ENCODE results near the gene CAPG. TPM values are rescaled to one million over a fixed set of nuclear protein-coding genes. Genes with fewer than 3 reads are reported as not detected.

Gene CAPG
- polyA plus RNA-seq, 2 of the 4 experiments (the other 2 are of a cell fraction) = 57.5 to 81.0 TPM

- WGBS (ENCODE audit: missing lambda C conversion rate) = 93% methylated on average over 5 of the region's 5 CpGs
- Histone ChIP-seq H3K4me1 (peaks cover 40% of the 10 kb centered on the region), H3K27ac (peak overlapping the region in 1 of 2 experiments; percentile 78; a peak in 1 of 6 replicates), H3K4me3 (no peak overlapping the region), H3K4me2 (no peak overlapping the region), H3K9me3 (no peaks in the 10 kb centered on the region)
- ChIA-PET POLR2A (no interaction called here), CTCF (interaction anchor here (3.2 to 41.9 kb wide), 2 partner anchors 9 to 134 kb away, joined by 18 to 1185 read pairs; partner anchors contain the start of genes GGCX and MAT2A)
- FAIRE-seq (no peak), DNase-seq (ENCODE audit: low read depth in 1 of 2, low spot score in 1 of 2) (no peak), ATAC-seq (no peak)
- TF ChIP-seq NPAS2 (CRISPR knock-in tag; IDR thresholded peaks at IDR 0.05; ENCODE audit: borderline replicate concordance) (no peak), FOSL2 (IDR thresholded peaks at IDR 0.05) (no peak), FOSL2 (CRISPR knock-in tag; IDR thresholded peaks at IDR 0.05) (no peak), KDM5A (IDR thresholded peaks at IDR 0.05) (no peak), FOXS1 (CRISPR knock-in tag; IDR thresholded peaks at IDR 0.05) (no peak)
These were observed 1.2 kb upstream of the CAPG start for GRCh38 chr2:85411405-85411748.

- Histone ChIP-seq H3K4me1 (peaks cover 40% of the 10 kb centered on the region), H3K4me3 (no peak overlapping the region), H3K9me3 (no peaks in the 10 kb centered on the region), H3K27ac (peak overlapping the region; percentile 52 to 78), H3K4me2 (peak overlapping the region; percentile 67)
- WGBS (ENCODE audit: missing lambda C conversion rate) = 84% methylated on average over 13 of the region's 13 CpGs
- no peak for TF ChIP-seq SMC3 (IDR thresholded peaks at IDR 0.05)
- TF ChIP-seq ESRRA (IDR thresholded peaks at IDR 0.05; ENCODE audit: borderline replicate concordance, low read length) = no peak
- TF ChIP-seq EHF (CRISPR knock-in tag; IDR thresholded peaks at IDR 0.05) = no peak
- no peak for TF ChIP-seq RFX5 (IDR thresholded peaks at IDR 0.05)
- TF ChIP-seq HES2 (IDR thresholded peaks at IDR 0.05) = no peak
- no peak for TF ChIP-seq TFCP2L1 (CRISPR knock-in tag; IDR thresholded peaks at IDR 0.05)
- no peak for TF ChIP-seq MAZ (IDR thresholded peaks at IDR 0.05; ENCODE audit: borderline replicate concordance, low read depth, low read length)
- no peak for TF ChIP-seq CHD2 (IDR thresholded peaks at IDR 0.05; ENCODE audit: low read length, partially characterized antibody)
- no peak for TF ChIP-seq JUNB (IDR thresholded peaks at IDR 0.05)
- no peak for TF ChIP-seq BCL3 (IDR thresholded peaks at IDR 0.05)
- no peak for TF ChIP-seq CBX2 (IDR thresholded peaks at IDR 0.05; ENCODE audit: borderline replicate concordance, low read depth)
- TF ChIP-seq TP53 (CRISPR knock-in tag; IDR thresholded peaks at IDR 0.05) = no peak
- no peak for TF ChIP-seq HDAC2 (IDR thresholded peaks at IDR 0.05)
- no peak for TF ChIP-seq HOXB13 (CRISPR knock-in tag; IDR thresholded peaks at IDR 0.05; ENCODE audit: low read depth)
- no peak for TF ChIP-seq PBX3 (IDR thresholded peaks at IDR 0.05)
- no peak for TF ChIP-seq RARB (CRISPR knock-in tag; IDR thresholded peaks at IDR 0.05)
- TF ChIP-seq FOSL2 (IDR thresholded peaks at IDR 0.05) = no peak
- no peak for TF ChIP-seq FOSL2 (CRISPR knock-in tag; IDR thresholded peaks at IDR 0.05)
- no peak for TF ChIP-seq CTCF (IDR thresholded peaks at IDR 0.05)
- TF ChIP-seq JUN (IDR thresholded peaks at IDR 0.05) = no peak
- no peak for TF ChIP-seq RNF2 (IDR thresholded peaks at IDR 0.05; ENCODE audit: borderline replicate concordance, low read depth)
- ChIA-PET CTCF (interaction anchor here (3.2 to 41.9 kb wide), 2 partner anchors 10 to 135 kb away, joined by 18 to 1185 read pairs; partner anchors contain the start of genes GGCX and MAT2A), POLR2A (no interaction called here)
- FAIRE-seq (no peak), DNase-seq (ENCODE audit: low read depth in 1 of 2, low spot score in 1 of 2) (no peak), ATAC-seq (peak in 1 of 2 experiments; percentile 4; a peak in 1 of 6 replicates)
These were observed 628 bp upstream of the CAPG start for GRCh38 chr2:85410584-85411404.
